ENCODE results near the gene PEX11G.

DNA sequence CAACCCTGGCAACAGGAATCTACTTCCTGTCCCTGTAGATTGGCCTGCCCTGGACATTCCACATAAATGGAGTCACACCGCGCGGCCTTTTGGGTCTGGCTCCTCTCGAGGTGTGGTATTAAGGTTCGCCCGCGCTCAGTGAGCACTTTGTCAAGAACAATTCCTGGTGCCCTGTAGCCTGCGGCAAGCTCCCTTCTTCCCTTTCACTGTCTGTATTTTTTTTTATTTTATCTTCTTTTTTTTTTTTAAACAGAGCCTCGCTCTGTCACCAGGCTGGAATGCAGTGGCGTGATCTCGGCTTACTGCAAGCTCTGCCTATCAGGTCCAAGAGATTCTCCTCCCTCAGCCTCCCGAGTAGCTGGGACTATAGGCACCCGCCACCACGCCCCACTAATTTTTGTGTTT is 28.3 kb downstream of the PEX11G start:
- TF ChIP-seq CTCF (IDR thresholded peaks at IDR 0.05 in 4 of 5, conservative IDR thresholded peaks at IDR 0.05 in 1 of 5): no peak
- no peak for TF ChIP-seq POLR2A (IDR thresholded peaks at IDR 0.05)

Data from gastrocnemius medialis (tissue), 4 donors.